ENCODE measurements around the gene SRSF7.
A peak's percentile ranks its signal among the peaks of the same experiment; 100 is the strongest.
"Not testable (repeated sequence)": the region's sequence is repeated elsewhere in the genome, so short reads cannot be mapped to it uniquely, and the experiment has no call there.

SRSF7 gene

DNA sequence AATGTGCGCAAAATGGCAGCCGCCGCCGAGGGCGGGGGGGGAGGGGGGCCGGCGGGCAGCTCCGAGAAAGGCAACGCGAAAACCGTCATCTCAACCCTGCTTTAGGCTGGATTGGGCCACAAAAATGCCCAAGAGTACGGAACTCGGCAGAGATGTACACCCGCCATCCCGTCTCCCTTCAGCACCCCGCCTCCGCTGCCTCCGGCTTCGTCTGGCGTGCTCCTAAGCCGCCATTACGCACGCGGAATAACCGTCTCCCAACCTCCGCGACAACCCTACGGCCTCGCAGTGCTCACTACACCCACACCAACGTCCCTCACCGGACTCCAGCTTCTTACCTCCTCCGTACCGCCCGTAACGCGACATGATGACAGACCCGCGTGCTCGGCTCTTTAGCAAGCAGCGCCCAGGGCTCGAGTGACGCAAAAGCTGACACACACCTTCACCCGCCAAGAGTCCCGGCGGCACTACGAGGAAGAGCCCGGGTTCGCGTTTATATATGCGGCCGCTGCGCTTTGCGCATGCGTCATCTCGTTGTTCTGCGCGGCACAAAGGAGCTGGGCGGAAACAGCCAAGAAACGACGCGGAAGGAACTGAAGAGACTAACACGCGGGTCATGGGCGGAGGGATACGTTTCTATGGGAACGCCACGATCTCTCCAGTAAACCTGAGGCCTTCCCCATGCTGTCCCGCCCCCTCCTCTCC lies at the start of gene SRSF7:
Gene SRSF7 (minus strand): TSS at position 471 of the 705 bp plus-strand sequence. CDS start 105 bp downstream, at position 366.
- peak; percentile 89 to 93 for DNase-seq (ENCODE audit: low read depth in 2 of 2)

DNA sequence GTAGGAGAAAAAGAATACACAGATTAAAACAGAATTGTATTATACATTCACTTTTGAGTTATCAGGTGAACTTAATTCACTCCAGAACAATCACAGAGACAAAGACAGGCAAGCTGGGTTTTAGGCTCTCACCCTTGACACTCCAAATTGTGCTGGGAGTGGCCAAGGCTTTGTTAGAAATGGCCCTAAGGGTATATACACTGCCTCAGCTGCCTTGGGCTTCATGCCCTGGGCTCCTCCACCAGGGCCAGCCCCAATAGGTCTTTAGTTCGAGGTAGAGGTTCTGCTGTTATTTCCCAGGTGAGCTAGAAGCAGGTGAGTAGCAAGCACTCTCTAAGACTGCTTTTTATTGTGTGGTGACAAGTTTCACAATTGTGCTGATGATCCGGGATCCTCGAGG lies 46.8 kb upstream of the SRSF7 start:
- DNase-seq (ENCODE audit: low read depth in 2 of 2), result no peak

DNA sequence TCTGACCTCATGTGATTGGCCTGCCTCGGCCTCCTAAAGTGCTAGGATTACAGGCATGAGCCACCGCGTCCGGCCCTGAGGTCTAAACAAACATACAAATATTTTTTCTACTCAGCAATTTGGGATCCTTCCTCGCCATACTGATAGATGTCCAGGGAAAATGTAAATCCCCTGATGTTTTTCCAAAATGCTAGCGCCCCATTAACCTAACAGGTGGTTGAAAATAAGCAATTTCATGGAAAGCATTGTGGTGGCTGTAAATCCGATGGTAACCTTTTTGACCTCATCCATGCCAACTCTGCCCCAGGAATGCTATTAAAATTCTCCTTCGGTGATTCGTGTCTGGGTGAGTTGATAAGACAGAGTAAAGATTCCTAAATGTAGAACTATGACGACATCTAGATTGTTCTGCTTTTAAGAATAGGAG lies 46.1 kb upstream of the SRSF7 start:
- DNase-seq (ENCODE audit: low read depth in 2 of 2), result no peak

DNA sequence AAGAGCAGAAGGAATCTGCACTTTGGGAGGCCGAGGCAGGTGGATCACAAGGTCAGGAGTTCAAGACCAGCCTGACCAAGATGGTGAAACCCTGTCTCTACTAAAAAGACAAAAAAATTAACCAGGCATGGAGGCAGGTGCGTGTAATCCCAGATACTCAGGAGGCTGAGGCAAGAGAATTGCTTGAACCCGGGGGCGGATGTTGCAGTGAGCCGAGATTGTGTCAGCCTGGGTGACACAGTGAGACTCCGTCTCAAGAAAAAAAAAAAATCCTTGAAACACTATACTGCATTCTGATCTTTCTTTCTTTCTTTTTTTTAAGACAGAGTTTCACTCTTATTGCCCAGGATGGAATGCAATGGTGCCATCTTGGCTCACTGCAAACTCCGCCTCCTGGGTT lies 43.9 kb upstream of the SRSF7 start:
- not testable (repeated sequence) for DNase-seq (ENCODE audit: low read depth in 2 of 2)

DNA sequence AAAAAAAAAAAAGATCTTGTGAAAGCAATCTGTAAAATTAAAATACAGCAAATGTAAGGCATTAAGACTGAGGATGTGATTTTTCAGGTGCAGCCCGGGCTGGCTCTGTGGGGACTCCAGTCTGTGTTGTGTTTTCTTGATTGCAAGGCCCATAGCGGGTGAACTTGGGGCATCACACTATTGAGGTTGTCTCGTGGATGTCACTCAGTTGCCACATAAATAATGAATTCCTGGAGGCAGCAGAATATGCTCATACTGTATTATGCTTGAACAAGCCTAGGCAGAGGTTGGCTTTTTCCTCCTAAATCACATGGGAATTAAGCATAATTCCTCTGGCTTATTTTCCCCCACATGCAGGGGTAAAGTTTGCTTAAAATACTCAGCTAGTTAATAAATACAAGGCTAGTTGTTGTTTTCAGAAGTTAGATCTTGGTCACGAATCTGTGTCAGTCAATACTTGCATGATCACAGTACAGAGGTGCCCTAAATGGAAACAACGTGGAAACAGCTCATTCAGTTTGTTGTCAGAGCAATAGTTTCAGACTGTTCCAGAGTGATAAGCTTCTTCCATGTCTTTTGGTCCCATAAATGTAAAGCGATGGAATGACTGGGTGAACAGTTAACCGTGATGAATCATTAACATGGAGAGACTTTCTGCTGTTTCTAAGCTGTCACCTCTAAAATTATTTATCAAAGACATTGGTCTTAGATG lies 43.2 kb upstream of the SRSF7 start:
- no peak for DNase-seq (ENCODE audit: low read depth in 2 of 2)

DNA sequence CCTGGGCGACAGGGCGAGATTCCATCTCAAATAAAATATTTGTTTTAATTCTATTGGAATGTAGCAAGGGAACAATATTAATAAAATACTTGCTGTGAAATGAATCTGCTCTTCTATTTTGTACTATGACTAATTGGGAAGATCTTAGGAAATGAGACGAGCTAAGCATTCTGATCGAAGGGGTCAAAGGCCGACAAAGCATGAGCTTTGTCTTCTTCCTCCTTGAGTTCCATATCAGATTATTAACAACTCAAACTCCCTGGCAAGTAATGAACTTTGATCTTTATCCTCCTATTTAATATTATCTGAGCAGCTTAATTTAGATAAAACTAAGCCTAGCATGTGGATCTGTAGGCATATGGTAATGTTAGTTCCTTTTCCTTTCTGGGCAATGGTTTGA lies 42.4 kb upstream of the SRSF7 start:
- DNase-seq (ENCODE audit: low read depth in 2 of 2), result no peak

DNA sequence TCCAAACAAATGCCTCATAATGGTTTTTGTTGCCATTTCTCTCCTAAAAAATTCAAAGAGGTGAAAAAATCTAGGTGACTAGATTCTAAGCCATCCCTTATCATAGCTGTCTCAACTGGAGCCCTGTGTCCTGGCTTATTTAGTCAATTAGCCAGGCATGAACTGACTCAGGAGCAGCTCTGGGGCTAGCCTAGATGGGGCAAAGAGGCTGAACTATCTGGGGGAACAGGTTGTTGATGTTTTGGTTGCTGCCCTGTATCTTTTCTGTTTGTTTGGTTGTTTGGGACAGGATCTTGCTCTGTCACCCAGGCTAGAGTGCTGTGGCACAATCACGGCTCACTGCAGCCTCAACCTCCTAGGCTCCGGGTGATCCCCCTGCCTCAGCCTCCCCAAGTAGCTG lies 41.6 kb upstream of the SRSF7 start:
- no peak for DNase-seq (ENCODE audit: low read depth in 2 of 2)

DNA sequence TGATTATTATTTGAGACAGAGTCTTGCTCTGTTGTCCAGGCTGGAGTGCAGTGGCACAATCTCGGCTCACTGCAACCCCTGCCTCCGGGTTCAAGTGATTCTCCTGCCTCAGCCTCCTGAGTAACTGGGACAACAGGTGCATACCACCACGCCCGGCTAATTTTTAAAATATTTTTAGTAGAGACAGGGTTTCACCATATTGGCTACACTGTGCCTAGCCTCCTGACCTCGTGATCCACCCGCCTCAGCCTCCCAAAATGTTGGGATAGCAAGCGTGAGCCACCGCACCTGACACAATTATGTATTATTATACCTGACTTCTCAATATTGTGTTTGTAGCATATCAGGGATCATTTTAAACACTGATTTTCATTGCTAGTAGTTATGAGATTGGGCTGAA lies 41.2 kb upstream of the SRSF7 start:
- DNase-seq (ENCODE audit: low read depth in 2 of 2), result not testable (repeated sequence)

DNA sequence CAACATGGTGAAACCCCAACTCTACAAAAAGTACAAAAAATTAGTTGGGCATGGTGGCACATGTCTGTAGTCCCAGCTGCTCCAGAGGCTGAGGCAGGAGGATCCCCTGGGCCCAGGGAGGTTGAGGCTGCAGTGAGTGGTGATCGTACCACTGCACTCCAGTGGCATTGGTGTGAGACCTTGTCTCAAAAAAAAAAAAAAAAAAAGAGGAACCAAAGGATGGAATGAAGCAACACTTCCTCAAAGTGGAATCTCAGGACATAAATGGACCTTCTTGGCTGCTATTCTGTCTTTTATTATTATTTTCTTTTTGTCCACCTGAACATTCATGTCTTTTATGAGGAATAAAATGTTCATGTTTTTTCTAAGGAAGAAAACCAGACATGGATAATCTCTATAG lies 40.6 kb upstream of the SRSF7 start:
- DNase-seq (ENCODE audit: low read depth in 2 of 2), result no peak

DNA sequence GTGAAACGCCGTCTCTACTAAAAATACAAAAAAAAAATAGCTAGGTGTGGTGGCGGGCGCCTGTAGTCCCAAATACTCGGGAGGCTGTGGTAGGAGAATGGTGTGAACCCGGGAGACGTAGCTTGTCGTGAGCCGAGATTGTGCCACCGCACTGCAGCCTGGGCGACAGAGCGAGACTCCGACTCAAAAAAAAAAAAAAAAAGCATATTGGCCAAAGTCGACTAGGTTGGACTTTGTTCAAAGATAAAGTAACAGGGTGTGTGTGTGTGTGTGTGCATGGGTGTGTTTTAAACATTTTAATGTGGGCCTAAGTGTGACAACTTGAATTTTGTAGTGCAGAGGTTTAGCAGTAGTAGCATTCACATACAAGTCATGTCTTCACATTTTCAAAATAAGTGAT lies 38.5 kb upstream of the SRSF7 start:
- no peak for DNase-seq (ENCODE audit: low read depth in 2 of 2)

DNA sequence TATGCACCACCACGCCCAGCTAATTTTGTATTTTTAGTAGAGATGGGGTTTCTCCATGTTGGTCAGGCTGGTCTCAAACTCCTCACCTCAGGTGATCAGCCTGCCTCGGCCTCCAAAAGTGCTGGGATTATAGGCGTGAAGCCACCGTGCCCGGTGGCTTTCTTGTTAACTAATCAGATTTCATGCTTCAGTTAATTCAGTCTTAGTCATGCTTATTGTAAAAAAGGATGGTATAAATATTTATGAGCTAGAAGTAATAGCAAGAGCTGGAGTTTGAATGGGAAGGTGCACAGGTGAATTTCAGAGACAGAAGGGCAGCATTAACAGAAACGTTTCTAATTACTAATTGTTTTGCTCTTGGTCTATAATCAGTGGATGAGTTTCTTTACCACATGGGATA lies 37.1 kb upstream of the SRSF7 start:
- DNase-seq (ENCODE audit: low read depth in 2 of 2), result no peak

DNA sequence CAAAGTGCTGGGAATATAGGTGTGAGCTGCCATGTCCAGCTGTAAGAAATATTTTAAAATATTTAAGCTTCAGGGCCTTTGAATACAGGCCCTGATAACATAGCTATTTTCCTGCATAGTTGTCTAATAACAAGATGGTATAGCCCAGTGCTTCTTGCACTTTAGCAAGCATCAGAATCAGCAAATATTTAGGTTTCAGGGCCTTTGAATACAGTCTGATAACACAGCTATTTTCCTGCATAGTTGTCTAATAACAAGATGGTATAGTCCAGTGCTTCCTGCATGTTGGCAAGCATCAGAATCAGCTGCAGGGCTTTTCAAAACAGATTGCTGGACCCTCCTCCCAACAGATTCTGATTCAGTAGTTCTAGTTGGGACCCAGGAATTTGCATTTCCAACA lies 32.4 kb upstream of the SRSF7 start:
- DNase-seq (ENCODE audit: low read depth in 2 of 2), result no peak

DNA sequence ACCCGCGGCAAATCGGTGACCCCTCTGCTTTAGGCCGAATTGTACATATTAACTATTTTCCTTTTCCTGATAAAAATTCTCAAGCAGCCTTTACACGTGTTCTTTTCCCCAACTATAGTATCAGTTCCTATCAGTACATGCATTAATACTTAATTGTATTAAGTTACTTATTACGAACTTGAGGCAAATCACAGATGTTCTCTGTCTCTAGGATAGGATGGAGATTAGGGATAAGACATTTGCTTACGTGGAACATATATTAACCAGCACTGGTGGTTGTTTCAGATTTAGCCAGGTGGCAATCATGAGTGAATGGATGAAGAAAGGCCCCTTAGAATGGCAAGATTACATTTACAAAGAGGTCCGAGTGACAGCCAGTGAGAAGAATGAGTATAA lies 27.5 kb upstream of the SRSF7 start:
- DNase-seq (ENCODE audit: low read depth in 2 of 2), result no peak

DNA sequence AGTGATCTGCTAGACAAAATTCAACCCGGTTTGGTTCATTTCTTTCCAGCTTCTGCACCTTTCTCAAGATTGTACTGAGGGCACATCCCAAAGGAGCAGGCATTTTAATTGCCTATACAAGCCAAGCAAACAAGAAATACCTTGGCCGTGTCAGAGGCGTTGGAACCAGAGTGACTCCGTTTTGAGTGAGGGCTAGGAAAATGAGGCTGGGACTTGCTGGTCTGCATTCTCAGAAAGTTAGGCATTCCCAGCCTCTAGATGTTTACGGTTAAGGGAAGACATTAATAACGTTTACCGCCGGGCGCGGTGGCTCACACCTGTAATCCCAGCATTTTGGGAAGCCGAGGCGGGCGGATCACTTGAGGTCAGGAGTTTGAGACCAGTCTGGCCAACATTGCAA lies 25.4 kb upstream of the SRSF7 start:
- no peak for DNase-seq (ENCODE audit: low read depth in 2 of 2)

DNA sequence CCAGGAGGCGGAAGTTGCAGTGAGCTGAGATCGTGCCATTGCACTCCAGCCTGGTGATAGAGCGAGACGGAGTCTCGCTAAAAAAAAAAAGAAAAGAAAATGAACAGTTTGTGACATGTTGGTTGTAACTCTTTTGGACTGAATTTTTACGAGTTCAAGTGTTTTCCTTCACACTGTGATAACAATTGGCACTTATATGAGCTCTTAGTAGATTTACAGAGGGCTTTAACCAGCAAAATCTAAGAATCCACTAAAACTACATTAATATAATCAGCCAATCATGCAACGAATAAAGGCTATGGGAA lies 24.7 kb upstream of the SRSF7 start:
- DNase-seq (ENCODE audit: low read depth in 2 of 2), result no peak

DNA sequence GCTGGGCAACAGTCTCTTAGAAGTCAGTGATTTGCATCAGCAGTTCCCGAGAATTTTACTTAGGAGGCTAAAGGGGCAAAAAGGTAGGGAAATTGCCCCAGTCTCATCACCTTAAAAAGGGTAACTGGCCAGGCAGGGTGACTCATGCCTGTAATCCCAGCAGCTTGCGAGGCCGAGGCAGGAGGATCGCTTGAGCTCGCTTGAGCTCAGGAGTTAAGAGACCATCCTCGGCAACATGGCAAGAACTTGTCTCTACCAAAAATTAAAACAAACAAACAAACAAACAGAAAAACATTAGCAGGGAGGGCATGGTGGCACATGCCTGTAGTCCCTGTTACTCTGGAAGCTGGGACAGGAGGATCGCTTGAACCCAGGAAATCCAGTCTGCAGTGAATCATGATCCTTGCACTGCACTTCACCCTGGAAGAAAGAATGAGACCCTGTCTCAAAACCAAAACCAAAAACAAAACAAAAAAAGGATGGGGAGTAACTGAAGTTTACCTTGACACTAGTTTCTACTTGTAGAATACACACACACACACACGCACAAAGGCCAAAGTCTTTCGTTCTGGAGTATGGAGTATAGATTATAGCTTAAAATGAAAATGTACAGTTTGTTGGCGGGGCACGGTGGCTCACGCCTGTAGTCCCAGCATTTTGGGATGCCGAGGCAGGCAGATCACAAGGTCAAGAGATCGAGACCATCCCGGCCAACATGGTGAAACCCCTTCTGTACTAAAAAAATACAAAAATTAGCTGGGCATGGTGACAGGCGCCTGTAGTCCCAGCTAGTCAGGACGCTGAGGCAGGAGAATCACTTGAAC lies 24.1 kb upstream of the SRSF7 start:
- DNase-seq (ENCODE audit: low read depth in 2 of 2), result no peak

DNA sequence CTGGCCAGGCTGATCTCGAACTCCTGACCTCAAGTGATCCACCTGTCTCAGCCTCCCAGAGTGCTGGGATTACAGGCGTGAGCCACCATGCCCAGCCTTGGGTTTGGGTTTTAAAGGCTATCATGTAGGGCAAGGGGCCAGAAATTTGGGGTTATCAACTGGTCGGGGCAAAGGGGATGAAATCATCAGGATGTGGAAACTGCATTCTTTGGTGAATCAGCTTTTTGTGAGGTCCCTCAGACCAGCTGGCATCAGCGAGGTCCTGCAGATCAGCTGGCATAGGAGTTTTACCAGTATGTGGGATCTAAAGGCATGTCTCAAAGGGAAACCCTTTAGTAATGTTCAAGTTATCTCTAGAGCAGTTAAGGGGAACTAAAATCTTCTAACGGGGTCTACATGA lies 20.5 kb upstream of the SRSF7 start:
- DNase-seq (ENCODE audit: low read depth in 2 of 2), result no peak

DNA sequence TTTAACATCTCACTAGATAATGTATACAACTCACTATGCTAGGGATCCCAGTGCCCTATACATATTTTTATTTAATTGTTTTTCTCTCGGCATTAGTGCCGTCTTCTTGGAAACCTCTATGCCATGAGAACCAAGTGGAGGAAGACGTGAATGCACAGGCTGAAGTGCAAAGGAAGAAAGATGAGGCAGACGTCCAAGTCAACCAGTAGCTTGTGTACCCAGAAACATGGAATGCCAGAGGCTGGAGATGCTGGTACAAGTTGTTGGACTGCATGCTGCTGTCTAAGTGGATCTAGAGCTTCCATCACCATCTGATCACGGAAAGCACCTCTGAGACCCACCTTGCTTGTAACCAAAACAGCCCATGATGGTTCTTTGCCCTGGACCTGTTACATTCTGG lies 14.4 kb upstream of the SRSF7 start:
- no peak for DNase-seq (ENCODE audit: low read depth in 2 of 2)

DNA sequence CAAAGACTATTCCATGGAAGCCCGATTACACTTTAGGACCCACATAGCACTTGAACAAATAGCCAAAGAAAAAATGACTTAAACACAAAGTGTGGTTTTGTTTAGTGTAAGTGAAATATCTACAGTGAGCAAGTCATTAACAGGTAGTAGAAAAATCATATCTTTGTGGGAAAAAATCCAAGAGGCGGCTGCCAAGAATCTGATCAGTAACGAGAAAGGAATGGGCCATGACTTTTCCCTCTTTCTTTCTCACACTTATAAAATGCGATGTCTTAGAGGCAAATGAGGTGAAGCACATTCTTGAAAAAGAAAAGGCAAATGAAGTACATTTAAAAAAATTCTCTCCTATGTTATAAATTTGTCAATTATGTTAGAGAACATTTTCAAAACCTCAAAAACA lies 14.0 kb upstream of the SRSF7 start:
- no peak for DNase-seq (ENCODE audit: low read depth in 2 of 2)

DNA sequence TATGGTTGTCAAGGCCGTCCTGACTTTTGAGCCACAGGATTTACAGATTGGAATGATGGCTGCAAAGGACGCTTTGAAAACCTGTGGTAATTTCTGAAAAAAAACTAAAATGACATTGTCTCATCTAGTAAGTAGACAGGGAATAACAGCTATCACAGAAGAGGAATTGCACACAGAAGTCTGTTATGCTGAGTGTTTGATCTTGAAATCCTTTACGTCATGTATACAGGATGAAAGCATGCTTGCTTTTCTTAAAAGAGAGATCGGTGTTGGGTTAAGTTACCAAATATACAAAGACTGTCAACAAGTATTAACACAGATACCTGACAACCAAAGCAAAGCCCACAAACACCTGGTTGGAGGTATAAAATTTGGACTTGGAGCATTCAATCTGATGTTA lies 12.6 kb upstream of the SRSF7 start:
- DNase-seq (ENCODE audit: low read depth in 2 of 2), result no peak

DNA sequence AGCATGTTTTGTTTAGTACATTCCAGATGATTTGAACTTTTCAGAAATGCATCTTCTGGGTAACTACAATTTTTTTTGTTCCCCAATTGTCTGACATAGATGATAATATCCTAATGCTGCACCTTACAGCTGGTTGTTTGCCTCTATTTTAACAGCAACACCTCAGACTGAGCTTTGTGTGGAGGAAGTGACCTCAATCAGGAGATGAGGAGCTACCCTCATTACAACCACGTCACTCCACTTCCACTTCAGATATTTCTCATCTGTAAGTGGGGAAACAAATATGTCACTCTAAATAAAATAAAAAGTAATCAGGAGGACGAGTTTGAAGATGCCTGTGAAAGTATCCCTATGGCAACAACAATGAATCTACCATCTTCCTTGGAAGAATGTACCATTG lies 12.1 kb upstream of the SRSF7 start:
- no peak for DNase-seq (ENCODE audit: low read depth in 2 of 2)

DNA sequence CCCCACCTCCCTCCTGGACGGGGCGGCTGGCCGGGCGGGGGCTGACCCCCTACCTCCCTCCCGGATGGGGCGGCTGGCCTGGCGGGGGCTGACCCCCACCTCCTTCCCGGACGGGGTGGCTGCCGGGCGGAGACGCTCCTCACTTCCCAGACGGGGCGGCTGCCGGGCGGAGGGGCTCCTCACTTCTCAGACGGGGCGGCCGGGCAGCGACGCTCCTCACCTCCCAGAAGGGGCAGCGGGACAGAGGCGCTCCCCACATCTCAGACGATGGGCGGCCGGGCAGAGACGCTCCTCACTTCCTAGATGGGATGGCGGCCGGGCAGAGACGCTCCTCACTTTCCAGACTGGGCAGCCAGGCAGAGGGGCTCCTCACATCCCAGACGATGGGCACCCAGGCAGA lies 4.7 kb upstream of the SRSF7 start:
- not testable (repeated sequence) for DNase-seq (ENCODE audit: low read depth in 2 of 2)

DNA sequence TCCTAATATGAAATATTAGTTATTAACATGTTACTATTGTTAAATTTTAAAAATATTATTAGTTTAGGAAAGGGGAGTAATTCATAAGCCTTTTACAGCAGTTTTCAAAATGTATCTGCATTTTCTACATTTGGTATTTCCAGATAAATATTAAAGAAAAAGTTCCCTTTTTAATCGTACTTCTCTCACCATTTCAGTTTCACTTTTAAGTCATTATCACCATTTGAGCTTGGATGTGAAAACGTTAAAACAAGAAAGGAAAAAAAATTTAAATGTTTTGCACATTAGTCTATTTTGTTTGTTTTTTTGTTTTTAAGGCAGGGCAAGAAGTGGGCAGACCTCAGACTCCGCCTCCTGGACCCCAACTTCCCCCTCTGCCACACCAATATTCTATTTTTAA lies 3.3 kb upstream of the SRSF7 start:
- no peak for DNase-seq (ENCODE audit: low read depth in 2 of 2)

All from stimulated activated CD8-positive, alpha-beta memory T cell treated with anti-CD3 and anti-CD28 coated beads, Interleukin-15, amount 100 ng/mL, for 48 hours (primary cell).